IPS-15b (cell line): ENCODE measurements around the gene LYST.
"Not testable (repeated sequence)": the region's sequence is repeated elsewhere in the genome, so short reads cannot be mapped to it uniquely, and the experiment has no call there.

ENCODE experiments used
- H3K27me3 ChIP-seq: one replicate; pipeline ENCODE4 v1.6.1; 2013; ENCODE audit warnings: low read length; ENCODE audit not compliant: control insufficient read depth, insufficient read depth
- H3K36me3 ChIP-seq: one replicate; pipeline ENCODE4 v1.6.1; 2013; ENCODE audit warnings: low read length; ENCODE audit not compliant: control insufficient read depth, insufficient read depth
- H3K4me1 ChIP-seq: one replicate; pipeline ENCODE4 v1.6.1; 2013; ENCODE audit warnings: mild to moderate bottlenecking, low read length; ENCODE audit not compliant: control insufficient read depth, insufficient read depth
- H3K4me3 ChIP-seq: one replicate; pipeline ENCODE4 v1.5.1; 2013; ENCODE audit warnings: low read depth, low read length
- H3K9ac ChIP-seq: one replicate; pipeline ENCODE4 v1.6.1; 2013; ENCODE audit warnings: low read depth, mild to moderate bottlenecking, low read length
- H3K9me3 ChIP-seq: one replicate; pipeline ENCODE4 v1.6.1; 2013; ENCODE audit warnings: mild to moderate bottlenecking, low read length; ENCODE audit not compliant: control insufficient read depth, insufficient read depth

The LYST gene

DNA sequence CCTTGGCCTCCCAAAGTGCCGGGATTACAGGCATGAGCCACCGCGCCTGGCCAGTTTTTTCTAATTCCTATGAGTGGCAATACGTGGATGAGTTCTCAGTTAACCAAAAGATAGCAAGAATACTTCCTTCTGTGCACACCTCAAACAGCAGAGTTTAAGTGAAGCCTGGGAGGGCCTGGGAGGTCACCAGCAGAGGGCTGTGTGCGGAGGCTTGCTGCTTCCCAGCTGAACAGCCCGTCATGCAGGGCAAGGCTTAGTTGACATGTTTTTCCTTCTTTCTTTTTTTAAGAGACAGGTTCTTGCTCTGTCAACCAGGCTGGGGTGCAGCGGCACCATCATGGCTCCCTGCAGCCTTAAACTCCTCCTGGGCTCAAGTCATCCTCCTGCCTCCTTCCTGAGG, 234.9 kb downstream of the LYST start:
- Histone ChIP-seq H3K9ac (no peak overlapping the region), H3K4me1 (no peaks in the 10 kb centered on the region), H3K27me3 (no peaks in the 10 kb centered on the region), H3K9me3 (no peaks in the 10 kb centered on the region), H3K36me3 (no peaks in the 10 kb centered on the region), H3K4me3 (no peak overlapping the region)

DNA sequence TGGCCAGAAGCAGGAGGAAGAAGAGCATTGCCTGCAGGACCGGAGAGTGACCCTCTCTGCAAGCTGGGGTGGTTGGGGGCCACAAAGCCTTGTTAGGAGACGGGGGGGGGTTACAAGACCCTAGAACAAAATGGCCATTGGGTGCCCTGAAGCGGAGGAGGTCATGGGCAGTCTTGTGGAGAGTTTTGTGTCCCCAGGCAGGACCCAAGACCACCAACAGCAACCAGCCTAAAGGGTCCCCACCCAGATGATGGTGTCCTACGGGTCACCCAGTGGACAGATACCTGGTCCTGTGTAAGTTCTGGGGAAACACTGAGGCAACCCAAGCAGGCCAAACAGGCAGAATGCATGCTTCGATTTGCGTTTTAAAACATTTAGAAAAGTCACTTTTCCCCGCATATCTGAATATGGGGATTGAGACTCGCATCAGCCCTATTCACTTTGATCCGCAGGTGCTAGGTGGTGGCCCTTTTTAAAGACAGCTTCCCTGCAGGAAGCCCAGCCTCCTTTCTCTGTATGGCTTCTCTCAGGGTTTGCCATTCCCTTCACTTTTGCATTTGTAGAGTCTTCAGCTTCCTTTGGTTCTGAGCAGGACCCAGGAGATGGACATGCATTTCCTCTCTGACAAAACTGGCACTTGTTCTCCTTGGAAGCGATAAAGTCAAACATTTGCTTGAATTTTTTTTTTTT, 238.2 kb downstream of the LYST start:
- H3K9me3 ChIP-seq, result no peaks in the 10 kb centered on the region
- H3K4me1 ChIP-seq, result no peaks in the 10 kb centered on the region
- no peaks in the 10 kb centered on the region for H3K27me3 ChIP-seq
- H3K4me3 ChIP-seq, result no peak overlapping the region
- no peak overlapping the region for H3K9ac ChIP-seq
- H3K36me3 ChIP-seq, result no peaks in the 10 kb centered on the region

DNA sequence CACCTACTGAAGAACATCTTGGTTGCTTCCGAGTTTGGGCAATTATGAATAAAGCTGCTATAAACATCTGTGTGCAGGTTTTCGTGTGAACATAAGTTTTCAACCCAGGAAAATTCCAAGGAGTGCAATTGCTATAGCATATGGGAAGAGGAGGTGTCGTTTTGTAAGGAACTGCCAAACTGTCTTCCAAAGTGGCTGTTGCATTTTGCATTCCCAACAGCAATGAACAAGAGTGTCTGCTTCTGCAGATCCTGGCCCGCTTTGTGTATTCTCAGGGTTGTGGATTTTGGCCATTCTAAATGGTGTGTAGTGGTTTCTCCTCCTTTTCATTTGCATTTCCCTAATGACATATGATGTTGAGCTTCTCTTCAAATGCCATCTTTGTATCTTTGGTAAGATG, 240.9 kb downstream of the LYST start:
- Histone ChIP-seq H3K4me1 (no peaks in the 10 kb centered on the region), H3K27me3 (no peaks in the 10 kb centered on the region), H3K9ac (no peak overlapping the region), H3K4me3 (no peak overlapping the region), H3K36me3 (no peaks in the 10 kb centered on the region), H3K9me3 (no peaks in the 10 kb centered on the region)

DNA sequence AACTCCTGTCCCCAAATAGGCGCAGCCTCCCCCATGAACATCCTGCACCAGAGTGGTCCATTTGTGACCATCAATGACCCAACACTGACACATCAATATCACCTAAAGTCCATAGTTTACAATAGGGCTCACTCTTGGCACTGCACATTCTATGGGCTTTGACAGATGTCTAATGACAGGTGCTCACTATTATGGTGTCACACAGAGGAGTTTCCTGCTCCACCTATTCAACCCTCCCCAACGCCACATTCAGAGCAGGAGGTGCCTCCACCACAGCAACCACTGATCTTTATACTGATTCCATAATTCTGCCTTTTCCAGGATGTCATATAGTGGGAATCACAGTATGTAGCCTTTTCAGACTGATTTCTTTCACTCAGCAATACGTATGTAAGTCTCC, 241.4 kb downstream of the LYST start:
- Histone ChIP-seq H3K9ac (no peak overlapping the region), H3K36me3 (no peaks in the 10 kb centered on the region), H3K4me3 (no peak overlapping the region), H3K9me3 (no peaks in the 10 kb centered on the region), H3K4me1 (no peaks in the 10 kb centered on the region), H3K27me3 (no peaks in the 10 kb centered on the region)

DNA sequence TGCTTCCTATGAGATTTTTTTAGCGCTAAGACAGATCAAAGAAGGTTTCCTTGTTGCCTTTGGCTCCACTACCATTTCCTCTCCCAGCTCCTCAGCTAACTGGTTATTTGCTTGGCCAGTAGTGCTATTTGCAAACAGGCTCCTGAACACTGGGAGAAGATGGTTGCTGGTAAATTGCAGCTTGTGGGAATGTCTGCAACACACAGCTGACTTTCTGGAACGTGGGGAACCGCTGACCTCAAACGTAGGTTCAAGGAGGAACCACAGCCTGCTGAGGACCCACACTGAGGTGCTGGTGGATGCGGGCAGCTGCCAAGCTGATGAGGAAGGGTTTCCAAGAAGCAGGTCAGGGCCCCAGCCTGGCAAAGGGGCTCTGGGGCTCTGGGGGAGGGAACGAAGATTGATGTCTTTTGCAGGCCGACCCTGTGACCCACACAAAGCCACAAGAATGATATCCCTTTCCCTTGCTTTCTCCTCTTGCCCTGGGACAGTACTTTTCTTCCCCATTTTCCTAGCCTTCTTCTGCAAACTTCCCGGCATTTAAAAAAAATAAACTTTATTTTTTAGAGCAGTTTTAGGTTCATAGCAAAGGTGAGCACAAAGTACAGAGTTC, 241.9 kb downstream of the LYST start:
- no peak overlapping the region for H3K9ac ChIP-seq

DNA sequence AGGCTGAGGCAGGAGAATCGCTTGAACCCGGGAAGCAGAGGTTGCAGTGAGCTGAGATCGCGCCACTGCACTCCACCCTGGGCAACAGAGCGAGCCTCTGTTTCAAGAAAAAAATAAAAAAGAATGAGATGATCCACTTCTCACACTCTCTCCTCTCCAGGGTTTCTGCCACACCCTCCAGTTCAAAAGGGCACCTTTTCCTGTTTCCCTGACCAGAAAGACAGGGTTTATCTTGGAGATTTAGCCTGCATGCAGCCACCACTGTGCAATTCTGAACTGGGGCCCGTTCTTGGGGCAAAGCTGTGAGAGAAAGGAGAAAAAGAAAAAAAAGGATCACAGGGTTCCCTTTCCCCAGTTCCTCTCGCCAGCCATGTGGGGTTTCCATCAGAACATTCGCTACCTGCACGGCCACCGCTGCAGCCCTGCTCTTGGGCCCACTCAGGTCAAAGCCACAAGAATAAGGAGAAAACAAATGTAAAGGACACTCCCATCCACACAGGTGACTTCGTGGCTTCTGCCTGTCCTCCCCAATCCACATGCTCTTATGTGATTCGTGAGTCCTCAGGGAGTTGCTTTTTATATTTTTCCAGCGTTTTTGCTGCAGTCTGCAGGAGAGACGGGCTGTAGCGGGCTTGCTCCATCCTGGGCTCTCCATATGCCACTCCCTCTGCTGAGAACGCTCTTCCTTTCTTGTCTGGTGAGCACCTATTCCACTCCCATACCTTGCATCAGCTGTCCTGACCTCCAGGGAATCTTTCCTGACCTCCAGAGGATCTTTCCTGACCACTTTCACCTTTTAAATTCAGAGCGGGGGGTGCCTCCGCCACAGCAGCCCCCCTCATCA, 243.5 kb downstream of the LYST start:
- Histone ChIP-seq H3K9ac (no peak overlapping the region), H3K4me3 (no peak overlapping the region), H3K27me3 (no peaks in the 10 kb centered on the region)

More for the DNA sequence above, 241.9 kb downstream of the LYST start:
- Histone ChIP-seq H3K36me3 (no peaks in the 10 kb centered on the region), H3K9me3 (no peaks in the 10 kb centered on the region), H3K27me3 (no peaks in the 10 kb centered on the region), H3K4me3 (no peak overlapping the region), H3K4me1 (no peaks in the 10 kb centered on the region)

DNA sequence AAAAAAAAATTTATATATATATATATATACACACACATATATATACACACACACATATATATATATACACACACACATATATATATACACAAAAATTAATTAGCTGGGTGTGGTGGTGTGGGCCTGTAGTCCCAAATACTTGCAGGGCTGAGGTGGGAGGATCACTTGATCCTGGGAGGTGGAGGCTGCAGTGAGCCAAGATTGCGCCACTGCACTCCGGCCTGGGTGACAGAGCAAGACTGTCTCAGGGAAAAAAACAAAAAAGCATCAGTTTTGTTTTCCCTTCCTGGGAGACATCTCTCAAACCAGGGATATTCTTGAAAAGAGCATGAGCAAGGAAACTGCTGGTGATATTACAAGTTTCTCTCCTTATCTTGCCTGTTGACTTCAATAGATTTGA, 247.6 kb downstream of the LYST start:
- not testable (repeated sequence) for H3K36me3 ChIP-seq, H3K4me1 ChIP-seq, H3K9ac ChIP-seq, H3K27me3 ChIP-seq, H3K4me3 ChIP-seq, H3K9me3 ChIP-seq

More for the DNA sequence above, 243.5 kb downstream of the LYST start:
- H3K36me3 ChIP-seq, result no peaks in the 10 kb centered on the region
- no peaks in the 10 kb centered on the region for H3K4me1 ChIP-seq
- H3K9me3 ChIP-seq, result no peaks in the 10 kb centered on the region

DNA sequence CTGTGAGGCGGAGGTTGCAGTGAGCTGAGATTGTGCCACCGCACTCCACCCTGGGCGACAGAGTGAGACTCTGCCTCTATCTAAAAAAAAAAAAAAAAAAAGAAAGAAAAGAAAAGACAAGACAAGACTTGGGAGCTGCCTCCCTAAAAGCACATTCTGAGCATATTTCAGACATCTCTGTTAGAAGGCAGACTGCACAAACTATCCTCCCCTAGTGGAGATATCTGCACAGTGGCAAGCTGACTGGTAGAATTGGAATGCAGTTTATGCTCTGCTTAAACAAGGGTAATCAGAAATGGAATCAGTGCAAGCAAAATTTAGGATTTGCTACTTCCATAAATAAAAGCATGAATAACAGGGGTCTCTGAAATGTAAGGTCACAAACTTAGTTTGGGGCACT, 248.9 kb downstream of the LYST start:
- Histone ChIP-seq H3K36me3 (no peaks in the 10 kb centered on the region), H3K9ac (no peak overlapping the region)

DNA sequence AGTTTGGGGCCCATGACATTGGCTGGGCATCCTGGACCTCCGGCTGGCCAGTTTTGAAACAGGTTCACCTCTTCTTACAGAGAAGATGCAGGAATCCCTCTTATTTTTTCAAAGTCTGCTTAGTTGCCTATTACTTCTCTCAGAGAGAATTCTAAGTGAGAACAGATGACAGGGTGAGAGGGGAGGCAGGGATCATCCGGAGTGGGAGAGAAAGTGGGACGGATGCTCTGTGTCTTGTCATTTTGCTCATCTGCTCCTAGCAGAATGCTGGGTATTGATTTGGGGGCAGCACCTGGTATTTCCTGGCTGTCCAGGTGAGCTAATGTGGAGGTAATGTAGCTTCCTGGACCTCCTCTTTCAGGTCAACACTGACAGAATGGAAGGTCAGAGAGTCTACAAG, 249.6 kb downstream of the LYST start:
- no peak overlapping the region for H3K9ac ChIP-seq
- no peaks in the 10 kb centered on the region for H3K4me1 ChIP-seq
- H3K36me3 ChIP-seq, result no peaks in the 10 kb centered on the region
- H3K9me3 ChIP-seq, result no peaks in the 10 kb centered on the region
- H3K4me3 ChIP-seq, result no peak overlapping the region
- H3K27me3 ChIP-seq, result no peaks in the 10 kb centered on the region

More for the DNA sequence above, 248.9 kb downstream of the LYST start:
- Histone ChIP-seq H3K4me3 (no peak overlapping the region), H3K4me1 (no peaks in the 10 kb centered on the region), H3K27me3 (no peaks in the 10 kb centered on the region), H3K9me3 (no peaks in the 10 kb centered on the region)

DNA sequence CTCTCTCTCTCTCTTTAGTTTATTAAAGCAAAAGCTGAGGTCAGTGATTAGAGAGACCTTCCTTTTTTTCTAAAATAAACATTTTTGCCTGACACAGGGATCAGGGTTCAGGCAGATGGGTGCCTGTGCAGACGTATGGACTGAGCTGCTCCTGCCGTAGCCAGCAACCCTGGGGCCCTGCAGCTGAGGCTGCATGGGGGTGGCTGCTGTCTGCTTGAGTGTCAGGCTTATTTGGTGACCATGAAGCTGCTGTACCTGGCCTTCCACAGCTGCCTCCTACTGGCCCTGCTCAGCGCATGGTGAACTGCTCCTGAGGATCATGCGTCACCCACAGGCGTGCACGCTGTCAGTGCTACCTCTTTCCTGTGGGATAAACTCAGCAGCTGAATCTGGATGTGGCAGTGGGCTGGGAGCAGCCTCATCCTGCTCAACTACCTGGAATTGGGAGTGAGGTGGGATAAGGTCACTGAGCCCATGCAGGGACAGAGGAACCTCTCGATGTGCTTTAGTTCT, 252.2 kb downstream of the LYST start:
- H3K9ac ChIP-seq, result no peak overlapping the region
- H3K36me3 ChIP-seq, result no peaks in the 10 kb centered on the region
- no peak overlapping the region for H3K4me3 ChIP-seq
- no peaks in the 10 kb centered on the region for H3K4me1 ChIP-seq
- H3K27me3 ChIP-seq, result no peaks in the 10 kb centered on the region
- no peaks in the 10 kb centered on the region for H3K9me3 ChIP-seq

DNA sequence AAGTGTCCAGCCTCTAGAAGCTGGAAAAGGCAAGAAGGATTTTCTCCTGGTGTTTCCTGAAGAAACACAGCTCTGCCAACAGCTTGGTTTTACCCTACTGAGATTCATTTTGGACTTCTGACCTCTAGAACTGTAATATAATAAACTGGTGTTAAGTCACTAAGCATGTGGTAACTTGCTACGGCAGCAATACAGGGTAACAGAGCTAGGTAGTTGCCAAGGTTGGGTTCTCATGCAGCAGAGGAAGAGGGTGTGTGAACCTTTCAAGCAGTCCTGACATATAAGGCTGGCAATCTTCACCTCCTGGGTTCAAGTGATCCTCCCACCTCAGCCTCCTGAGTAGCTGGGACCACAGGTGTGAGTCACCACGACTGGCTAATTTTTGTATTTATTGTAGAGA, 253.1 kb downstream of the LYST start:
- H3K4me3 ChIP-seq, result no peak overlapping the region
- no peaks in the 10 kb centered on the region for H3K27me3 ChIP-seq
- H3K9ac ChIP-seq, result no peak overlapping the region
- H3K9me3 ChIP-seq, result no peaks in the 10 kb centered on the region
- no peaks in the 10 kb centered on the region for H3K4me1 ChIP-seq
- H3K36me3 ChIP-seq, result no peaks in the 10 kb centered on the region
